ENCODE measurements around the gene TSPAN3.

TSPAN3 gene

DNA sequence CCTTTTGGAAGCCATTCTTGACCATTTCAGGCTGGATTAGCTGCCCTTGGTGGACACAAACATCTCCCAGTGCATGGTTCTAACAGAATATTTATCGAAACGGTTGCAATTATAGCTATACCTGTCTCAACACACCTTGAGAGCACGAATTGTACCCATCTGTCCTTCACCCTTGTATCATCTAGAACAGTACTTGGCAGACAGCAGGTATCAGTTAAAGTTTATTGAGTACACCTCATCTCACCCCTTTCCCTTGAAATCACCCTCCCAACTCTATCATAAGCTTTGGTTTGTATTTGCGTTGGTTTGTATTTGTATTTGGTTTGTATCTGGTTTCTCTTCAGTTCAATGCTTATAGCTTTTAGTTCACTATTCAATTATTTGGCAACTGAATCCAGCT lies 12.4 kb downstream of the TSPAN3 start:
- in situ Hi-C loops (cut with HindIII; ENCODE audit: low sequenced_read_pairs), result no loop called here

DNA sequence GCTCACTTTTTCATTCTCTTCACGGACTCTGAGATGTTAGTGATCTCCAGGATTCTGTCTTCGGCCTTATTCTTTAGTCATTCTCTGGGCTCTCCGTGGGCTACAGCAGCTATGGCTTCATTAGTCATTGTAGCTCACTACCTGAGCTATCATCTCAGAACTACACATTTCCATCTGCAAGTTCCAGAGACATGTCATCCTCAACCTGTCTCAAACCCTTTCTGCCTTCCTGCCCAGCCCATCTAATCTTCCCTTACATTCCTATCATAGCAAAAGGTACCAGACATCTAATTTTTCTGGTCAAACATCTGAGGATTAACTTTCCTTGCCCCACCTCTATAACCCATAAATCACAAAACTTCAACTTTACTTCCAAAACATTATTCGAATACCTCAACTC lies 13.2 kb downstream of the TSPAN3 start:
- in situ Hi-C loops (cut with HindIII; ENCODE audit: low sequenced_read_pairs), result no loop called here

DNA sequence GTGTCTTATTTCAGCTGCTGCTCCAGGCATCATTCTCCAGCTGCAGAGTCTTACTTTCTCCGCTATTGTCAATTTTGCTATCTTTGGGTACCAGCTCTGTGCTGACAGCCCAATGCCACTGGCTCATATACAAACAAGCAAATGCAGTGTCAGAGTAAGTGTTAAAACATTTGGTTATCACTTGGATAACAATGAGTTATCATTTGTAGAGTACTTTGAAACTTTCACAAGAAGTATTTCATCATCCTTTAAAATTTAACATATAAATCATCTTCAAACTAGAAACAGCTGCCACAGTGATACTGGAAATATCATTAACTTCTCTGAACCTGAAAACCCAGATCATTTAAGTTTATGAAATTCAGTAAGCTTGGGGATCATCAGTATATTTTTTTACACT lies 13.8 kb downstream of the TSPAN3 start:
- in situ Hi-C loops (cut with HindIII; ENCODE audit: low sequenced_read_pairs), result no loop called here

GRCh38 chr15:77053709-77054108 lies 17.2 kb downstream of the TSPAN3 start:
- in situ Hi-C loops (cut with HindIII; ENCODE audit: low sequenced_read_pairs), result no loop called here

DNA sequence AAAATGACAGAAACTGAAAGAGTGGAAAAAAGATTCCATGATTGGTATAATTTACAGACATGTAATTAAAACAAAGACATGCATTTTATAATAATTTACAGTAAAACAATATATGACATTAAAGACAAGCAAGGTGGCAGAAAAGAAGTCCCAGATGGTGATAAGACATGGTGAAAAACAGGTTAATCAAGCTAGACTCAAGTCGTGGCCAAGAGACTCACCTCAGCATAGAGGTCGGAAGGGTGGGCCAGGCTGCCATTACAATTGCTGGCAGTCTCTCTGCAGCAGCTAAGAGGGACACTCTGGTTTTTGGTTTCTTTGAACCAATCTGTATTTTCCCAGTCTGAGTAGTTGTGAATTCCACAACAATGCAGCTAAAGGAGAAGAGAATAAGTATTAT lies 18.4 kb downstream of the TSPAN3 start:
- in situ Hi-C loops (cut with HindIII; ENCODE audit: low sequenced_read_pairs), result no loop called here

DNA sequence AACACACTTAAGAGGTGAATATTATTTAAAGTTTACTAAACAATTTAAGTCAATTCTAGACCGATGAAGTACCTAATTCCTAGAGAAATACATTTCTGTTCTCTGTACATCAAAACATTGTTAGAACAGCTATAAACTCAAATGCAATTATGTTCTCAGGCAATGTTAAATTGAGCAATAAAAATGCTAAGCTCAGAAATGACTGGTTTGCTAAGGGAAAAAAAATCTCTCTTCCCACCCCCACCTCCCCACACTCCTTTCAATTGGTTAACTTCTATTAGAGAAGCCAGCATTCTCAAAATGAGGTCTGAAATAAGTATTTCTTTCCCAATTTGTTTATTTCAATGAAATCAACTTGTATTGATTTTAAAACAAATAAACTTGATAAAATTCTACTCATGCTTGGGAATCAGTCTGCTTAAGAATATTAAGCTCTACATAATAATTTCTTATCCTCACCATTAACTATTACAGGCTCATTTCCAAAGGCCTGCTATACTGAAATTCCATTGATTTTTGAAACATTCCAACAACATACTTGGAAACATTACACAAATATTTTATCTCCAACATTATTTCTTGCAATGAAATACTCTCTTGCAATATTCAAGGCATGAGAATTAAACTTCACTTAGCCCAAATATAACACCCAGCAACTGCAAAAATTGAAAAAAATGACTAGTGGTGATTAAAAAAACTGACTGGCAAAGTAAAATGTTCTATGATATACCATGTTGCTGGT lies 22.6 kb downstream of the TSPAN3 start:
- in situ Hi-C loops (cut with HindIII; ENCODE audit: low sequenced_read_pairs), result no loop called here

GRCh38 chr15:77046704-77047412 lies 24.1 kb downstream of the TSPAN3 start:
- in situ Hi-C loops (cut with HindIII; ENCODE audit: low sequenced_read_pairs), result no loop called here

DNA sequence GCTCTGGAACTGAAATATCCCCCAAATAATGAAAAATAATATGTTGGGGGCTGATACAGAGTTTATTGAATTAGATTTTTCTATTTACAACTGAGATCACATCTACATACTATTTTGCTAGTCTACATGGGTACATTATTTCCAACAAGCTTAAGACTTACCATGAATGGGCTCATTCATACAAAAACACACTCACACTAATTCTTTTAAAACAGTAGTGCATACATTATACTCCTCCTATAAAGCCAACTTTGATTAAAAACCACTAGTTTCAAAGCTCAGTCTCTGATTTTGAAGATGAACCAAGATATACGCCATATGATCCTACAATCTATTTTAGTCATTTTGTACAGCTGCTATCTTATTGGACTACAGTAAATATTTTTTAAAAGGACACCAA lies 24.9 kb downstream of the TSPAN3 start:
- in situ Hi-C loops (cut with HindIII; ENCODE audit: low sequenced_read_pairs), result no loop called here

DNA sequence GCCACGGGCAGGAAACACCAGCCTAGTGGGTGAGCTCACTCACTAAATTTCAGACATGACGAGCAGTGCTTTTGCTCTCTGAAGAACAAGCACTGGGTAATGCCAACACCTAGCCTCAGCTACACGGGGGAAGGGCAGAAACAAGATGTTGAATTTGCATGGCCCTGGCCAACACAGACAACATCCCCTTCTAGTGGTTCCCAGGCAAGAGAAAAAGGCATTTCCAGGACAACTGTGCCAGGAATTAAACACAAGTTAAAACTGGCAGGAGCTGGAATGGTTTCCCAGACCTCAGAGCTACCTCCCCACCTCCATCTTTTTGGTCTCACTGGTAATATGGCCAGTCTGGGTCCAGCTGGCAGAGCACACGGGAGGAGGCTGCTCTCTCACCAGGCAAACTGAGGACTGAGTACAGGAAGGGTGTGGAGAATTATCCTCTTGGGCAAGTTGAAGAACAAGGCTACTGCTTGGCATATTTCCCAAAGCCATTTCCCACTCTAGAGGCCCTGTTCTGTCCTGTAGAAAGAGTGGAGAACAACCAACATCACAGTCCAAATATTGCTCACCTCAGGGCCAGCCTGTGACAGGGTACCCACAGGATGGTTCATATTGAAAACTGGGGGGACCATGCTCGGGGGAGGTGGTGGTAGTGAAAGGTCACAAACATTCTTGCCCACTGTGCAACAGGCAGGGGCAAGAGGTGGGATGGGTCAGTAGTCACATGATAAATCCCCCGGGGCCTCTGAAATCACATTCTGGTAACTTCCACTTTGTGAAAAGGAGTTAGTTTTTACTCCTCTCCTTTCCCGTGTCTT lies 26.5 kb downstream of the TSPAN3 start:
- in situ Hi-C loops (cut with HindIII; ENCODE audit: low sequenced_read_pairs), result no loop called here

- in situ Hi-C loops (cut with HindIII; ENCODE audit: low sequenced_read_pairs), result no loop called here
These were observed 27.7 kb downstream of the TSPAN3 start for GRCh38 chr15:77042955-77043920.

GRCh38 chr15:77042245-77042919 lies 28.5 kb downstream of the TSPAN3 start:
- in situ Hi-C loops (cut with HindIII; ENCODE audit: low sequenced_read_pairs), result no loop called here

GRCh38 chr15:77040673-77041072 lies 30.2 kb downstream of the TSPAN3 start:
- in situ Hi-C loops (cut with HindIII; ENCODE audit: low sequenced_read_pairs), result no loop called here

- in situ Hi-C loops (cut with HindIII; ENCODE audit: low sequenced_read_pairs), result no loop called here
These were observed 31.1 kb downstream of the TSPAN3 start for GRCh38 chr15:77039848-77040247.

DNA sequence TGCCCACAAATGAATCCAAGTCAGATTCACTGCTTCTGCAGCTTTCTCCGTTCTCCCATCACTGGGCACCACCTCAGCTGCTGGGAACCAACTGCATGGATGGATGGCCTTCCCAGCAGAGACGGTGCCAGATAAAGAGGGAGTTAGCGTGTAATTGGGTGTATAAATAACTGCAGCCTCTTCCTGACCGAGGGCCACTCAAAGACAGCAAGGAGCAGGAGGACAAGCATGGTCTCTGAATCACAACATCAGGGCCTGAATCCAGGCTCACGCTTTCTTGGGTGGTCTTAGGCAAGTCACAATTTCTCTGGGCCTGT lies 31.7 kb downstream of the TSPAN3 start:
- in situ Hi-C loops (cut with HindIII; ENCODE audit: low sequenced_read_pairs), result no loop called here

GRCh38 chr15:77038312-77039216 lies 32.3 kb downstream of the TSPAN3 start:
- in situ Hi-C loops (cut with HindIII; ENCODE audit: low sequenced_read_pairs), result no loop called here

GRCh38 chr15:77037388-77038209 lies 33.3 kb downstream of the TSPAN3 start:
- in situ Hi-C loops (cut with HindIII; ENCODE audit: low sequenced_read_pairs), result no loop called here

- in situ Hi-C loops (cut with HindIII; ENCODE audit: low sequenced_read_pairs), result no loop called here
These were observed 34.1 kb downstream of the TSPAN3 start for GRCh38 chr15:77036537-77037387.
